SIG-M5 treated with dmso at 0.1 percent for 504 hours (cell line): ENCODE results near the gene C19orf73.
A peak's percentile ranks its signal among the peaks of the same experiment; 100 is the strongest.

Source experiments
- DNase-seq: peaks from one replicate; lab custom pipeline; 2025; ENCODE audit not compliant: unreplicated experiment; lab: John Stamatoyannopoulos, UW

C19orf73 gene, protein sequence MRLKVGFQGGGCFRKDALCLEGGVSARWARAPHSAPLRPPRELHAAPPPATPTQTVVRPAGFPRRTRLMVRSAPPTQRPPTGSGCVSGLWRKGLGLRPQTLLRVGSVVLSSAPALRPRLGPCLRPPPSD

GRCh38 chr19:49118565-49119410, at the start of gene C19orf73:
Gene C19orf73 (minus strand): TSS chr19:49119143. CDS start chr19:49119022, 121 bp downstream.
- peak; percentile 92 for DNase-seq

DNA sequence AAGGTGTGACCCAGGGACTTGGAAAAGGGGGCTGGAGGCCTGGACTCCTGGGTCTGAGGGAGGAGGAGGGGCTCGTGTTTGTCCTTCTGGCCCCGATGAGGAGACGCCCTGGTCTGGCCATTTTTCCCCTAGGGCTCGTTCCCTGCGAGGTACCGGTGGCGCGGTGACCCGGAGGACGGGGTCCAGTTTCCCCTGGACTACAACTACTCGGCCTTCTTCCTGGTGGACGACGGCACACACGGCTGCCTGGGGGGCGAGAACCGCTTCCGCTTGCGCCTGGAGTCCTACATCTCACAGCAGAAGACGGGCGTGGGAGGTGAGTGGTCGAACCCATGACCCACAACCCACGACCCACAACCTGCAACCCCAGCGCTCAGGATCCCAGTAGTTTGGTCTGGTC, 49.5 kb upstream of the C19orf73 start:
- no peak for DNase-seq

DNA sequence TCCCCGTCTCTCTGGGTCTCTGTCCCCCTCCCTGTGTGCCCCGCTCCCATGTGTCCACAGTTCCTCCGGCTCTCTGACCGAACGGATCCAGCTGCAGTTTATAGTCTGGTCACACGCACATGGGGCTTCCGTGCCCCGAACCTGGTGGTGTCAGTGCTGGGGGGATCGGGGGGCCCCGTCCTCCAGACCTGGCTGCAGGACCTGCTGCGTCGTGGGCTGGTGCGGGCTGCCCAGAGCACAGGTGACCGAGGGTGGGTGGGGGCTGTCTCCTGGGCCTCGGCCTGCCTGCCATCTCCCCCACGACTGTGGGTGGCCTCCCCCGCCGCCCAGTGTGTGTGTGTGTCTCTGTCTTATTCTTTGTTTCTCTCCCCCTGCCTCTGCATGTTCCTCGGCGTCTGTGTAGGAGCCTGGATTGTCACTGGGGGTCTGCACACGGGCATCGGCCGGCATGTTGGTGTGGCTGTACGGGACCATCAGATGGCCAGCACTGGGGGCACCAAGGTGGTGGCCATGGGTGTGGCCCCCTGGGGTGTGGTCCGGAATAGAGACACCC, 49.0 kb upstream of the C19orf73 start:
- no peak for DNase-seq

DNA sequence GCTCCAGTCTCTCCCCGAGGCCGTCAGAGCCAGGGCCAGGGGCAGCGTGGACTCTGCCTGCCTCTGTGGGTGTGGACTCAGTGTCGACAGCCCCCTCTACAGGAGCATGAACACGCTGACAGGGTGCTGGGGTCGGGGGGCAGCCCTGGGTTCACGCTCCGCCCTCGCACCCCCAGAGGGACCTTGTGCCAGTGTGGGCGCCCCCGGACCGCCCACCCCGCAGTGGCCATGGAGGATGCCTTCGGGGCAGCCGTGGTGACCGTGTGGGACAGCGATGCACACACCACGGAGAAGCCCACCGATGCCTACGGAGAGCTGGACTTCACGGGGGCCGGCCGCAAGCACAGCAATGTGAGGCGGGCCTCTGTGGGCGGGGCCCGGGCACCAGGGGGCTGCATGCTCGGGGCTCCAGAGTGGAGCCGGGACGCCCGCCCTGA, 46.9 kb upstream of the C19orf73 start:
- DNase-seq, result no peak

- DNase-seq, result no peak
These were observed 46.3 kb upstream of the C19orf73 start for GRCh38 chr19:49165111-49165750.

DNA sequence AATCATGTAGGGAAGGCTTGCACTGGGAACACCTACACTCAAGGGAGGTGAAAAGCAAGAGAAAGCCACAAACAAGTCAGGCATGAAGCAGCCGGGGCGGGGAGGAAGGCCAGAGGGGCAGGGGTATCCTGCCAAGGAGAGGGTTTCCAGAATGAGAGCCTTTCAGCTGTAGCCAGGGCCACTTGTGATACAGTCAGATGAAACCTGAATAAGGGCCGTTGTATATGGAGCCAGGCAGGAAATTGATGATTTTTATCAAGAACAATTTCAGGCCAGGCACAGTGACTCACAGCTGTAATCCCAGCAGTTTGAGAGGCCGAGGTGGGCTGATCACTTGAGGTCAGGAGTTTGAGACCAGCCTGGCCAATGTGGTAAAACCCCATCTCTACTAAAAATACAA, 43.0 kb upstream of the C19orf73 start:
- DNase-seq, result no peak

- no peak for DNase-seq
These were observed 41.7 kb upstream of the C19orf73 start for GRCh38 chr19:49160450-49161189.

GRCh38 chr19:49157445-49158224, 38.7 kb upstream of the C19orf73 start, which contains the start of gene TRPM4:
Gene TRPM4 (plus strand): TSS chr19:49157792. CDS start chr19:49157867, 75 bp downstream.
- peak; percentile 68 for DNase-seq

DNA sequence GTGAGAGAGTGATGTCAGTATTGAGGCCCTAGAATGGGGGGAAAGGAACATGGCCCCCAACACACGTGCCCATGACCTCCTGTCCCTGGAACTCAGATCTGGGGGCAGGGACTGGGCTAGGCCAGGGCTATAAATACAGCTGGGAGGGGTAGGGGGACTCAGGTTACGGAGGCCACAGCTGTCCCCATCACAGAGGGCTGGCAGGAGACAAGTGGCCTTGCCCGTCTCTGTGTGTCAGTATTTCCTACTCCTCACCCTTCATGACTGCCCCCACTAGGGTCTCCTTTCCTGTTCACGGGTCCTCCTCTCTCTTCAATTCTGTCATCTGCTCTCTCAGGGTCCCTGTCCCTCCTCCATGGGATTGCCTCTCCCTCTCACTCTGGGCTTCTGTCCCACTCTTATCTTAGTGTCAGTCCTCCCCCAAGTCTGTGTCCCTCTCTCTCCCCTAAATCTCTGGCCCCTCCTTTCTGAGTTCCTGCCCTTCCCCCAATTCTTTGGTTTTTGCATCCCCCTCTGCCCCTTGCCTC, 36.9 kb upstream of the C19orf73 start:
- DNase-seq, result no peak

- no peak for DNase-seq
These were observed 36.3 kb upstream of the C19orf73 start, which contains the start of gene HRC for GRCh38 chr19:49155005-49155819. Gene HRC (minus strand): TSS chr19:49155396. CDS start chr19:49155237, 159 bp downstream.

GRCh38 chr19:49154279-49154678, 35.3 kb upstream of the C19orf73 start:
- no peak for DNase-seq

DNA sequence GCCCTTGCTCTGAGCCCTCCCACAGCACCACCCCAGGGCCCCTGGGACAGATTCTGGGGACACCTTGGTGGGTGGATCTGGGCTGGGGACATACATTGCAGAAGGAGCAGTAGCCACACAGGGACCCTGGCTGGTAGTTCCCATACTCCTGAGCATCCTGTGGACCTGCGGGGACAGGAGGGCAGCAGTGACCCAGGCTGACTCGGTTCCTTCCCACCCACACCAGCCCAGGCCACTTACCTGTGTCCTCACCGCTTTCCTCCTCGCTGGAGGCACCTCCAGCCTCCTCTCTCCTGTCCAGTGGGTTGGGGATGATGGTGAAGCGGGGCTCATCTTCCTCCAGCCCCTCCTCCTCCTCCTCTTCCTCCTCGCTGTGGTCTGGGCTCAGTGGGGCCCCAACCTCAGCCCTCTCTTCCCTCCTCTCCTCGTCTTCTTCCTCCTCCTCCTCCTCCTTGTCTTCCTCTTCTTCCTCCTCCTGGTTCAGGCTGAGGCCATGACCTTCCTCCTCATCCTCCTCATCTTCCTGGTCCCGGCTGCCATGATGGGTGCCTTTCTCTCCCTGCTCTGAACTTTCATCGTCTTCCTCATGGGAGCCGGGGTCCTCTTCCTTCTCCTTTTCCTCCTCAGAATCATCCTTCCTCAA, 34.3 kb upstream of the C19orf73 start:
- no peak for DNase-seq

GRCh38 chr19:49152119-49152550, 33.2 kb upstream of the C19orf73 start:
- no peak for DNase-seq

- DNase-seq, result peak; percentile 47
These were observed 32.5 kb upstream of the C19orf73 start for GRCh38 chr19:49151267-49152118.

- no peak for DNase-seq
These were observed 32.0 kb upstream of the C19orf73 start for GRCh38 chr19:49150944-49151243.

GRCh38 chr19:49150106-49150943, 31.4 kb upstream of the C19orf73 start:
- DNase-seq, result peak; percentile 88

DNA sequence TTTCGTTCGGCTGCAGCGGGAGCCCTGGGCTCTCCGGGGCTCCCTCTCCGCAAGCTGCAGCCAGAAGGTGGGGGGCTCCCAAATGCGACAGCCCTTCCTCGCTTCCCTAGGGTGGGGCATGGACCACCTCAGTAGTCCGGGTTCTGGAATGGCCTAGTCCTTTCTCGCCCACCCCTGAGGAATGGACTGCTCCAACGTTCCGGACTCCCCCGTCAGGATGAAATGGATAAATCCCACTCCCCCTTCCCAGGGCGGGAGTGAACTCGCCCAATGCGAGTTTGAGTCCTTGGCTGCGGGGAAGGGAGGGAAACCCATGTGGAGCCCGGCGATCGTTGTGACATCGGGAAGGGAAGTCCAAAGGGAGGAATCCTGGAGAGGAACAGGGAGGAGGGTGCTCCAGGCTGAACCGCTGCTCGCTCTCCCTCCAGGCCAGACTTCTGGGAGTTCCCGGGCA, 30.7 kb upstream of the C19orf73 start:
- DNase-seq, result peak; percentile 50
